OCI-LY3 (cell line): Measurements from ENCODE around the gene ATG10.

Source experiments
- H2AFZ ChIP-seq: fragments of 200-600, 300-600 bp; shearing (Covaris generic); 2 replicates; pipeline ENCODE4 v1.6.0; 2014; ENCODE audit warnings: antibody characterized with exemption, low read depth, low read length
- H3K27ac ChIP-seq: fragments of 200-600, 300-600 bp; sonication (generic); 2 replicates; pipeline ENCODE4 v1.5.1; 2014; ENCODE audit warnings: mild to moderate bottlenecking, low read length, moderate library complexity, mixed read lengths
- H3K27me3 ChIP-seq: fragments of 200-600, 300-600 bp; sonication (generic); 2 replicates; pipeline ENCODE4 v1.6.1; 2014; ENCODE audit warnings: low read depth, low read length, mixed read lengths
- H3K36me3 ChIP-seq: fragments of 200-600, 300-600 bp; sonication (generic); replicated peaks from 2 replicates; pipeline ENCODE3; 2014; ENCODE audit warnings: low read depth, low read length, mixed read lengths
- H3K4me1 ChIP-seq: fragments of 300-600, 200-600 bp; sonication (generic); 2 replicates; pipeline ENCODE4 v1.6.1; 2014; ENCODE audit warnings: low read length, mixed read lengths
- H3K4me2 ChIP-seq: fragments of 200-600, 300-600 bp; sonication (generic); 2 replicates; pipeline ENCODE4 v1.6.1; 2014; ENCODE audit warnings: low read length, mixed read lengths
- H3K4me3 ChIP-seq: fragments of 300-600, 200-600 bp; sonication (generic); 2 replicates; pipeline ENCODE4 v1.5.1; 2014; ENCODE audit warnings: antibody characterized with exemption, mild to moderate bottlenecking, low read length, moderate library complexity
- H3K79me2 ChIP-seq: fragments of 300-600, 200-600 bp; shearing (Covaris generic); 2 replicates; pipeline ENCODE4 v1.6.1; 2014; ENCODE audit warnings: mild to moderate bottlenecking, low read length, mixed read lengths
- H3K9ac ChIP-seq: fragments of 300-600, 200-600 bp; shearing (Covaris generic); 2 replicates; pipeline ENCODE4 v1.6.0; 2014; ENCODE audit warnings: mild to moderate bottlenecking, low read length, moderate library complexity
- H3K9me3 ChIP-seq: fragments of 200-600, 300-600 bp; shearing (Covaris generic); 2 replicates; pipeline ENCODE4 v1.6.1; 2014; ENCODE audit warnings: low read length, mixed read lengths; ENCODE audit not compliant: insufficient read depth
- H4K20me1 ChIP-seq: fragments of 200-600, 300-600 bp; sonication (generic); 2 replicates; pipeline ENCODE4 v1.6.1; 2016; ENCODE audit warnings: low read length, mixed read lengths; ENCODE audit not compliant: insufficient read depth
- CTCF ChIP-seq: fragments of 200-600, 300-600 bp; sonication (generic); IDR thresholded peaks from 2 replicates; pipeline ENCODE4 v1.5.1; 2014; ENCODE audit warnings: antibody characterized with exemption, low read length, low read depth
- EZH2phosphoT487 ChIP-seq: fragments of 200-600 bp; shearing (Covaris generic); IDR thresholded peaks from 2 replicates; pipeline ENCODE4 v1.6.1; 2018; ENCODE audit warnings: antibody characterized with exemption, mixed run types, low read depth

The ATG10 gene

GRCh38 chr5:81971712-81972491 lies at the start of gene ATG10:
TSS of gene ATG10 (plus strand) at chr5:81972023. CDS start at chr5:81987571, 15,548 bp downstream.
- H4K20me1 ChIP-seq: no peaks in the 10 kb centered on the region
- TF ChIP-seq EZH2phosphoT487 (no peak), CTCF (no peak)
- H3K4me2 ChIP-seq: peak within 1 kb of the TSS; percentile 69
- peaks cover 6% of the 10 kb centered on the region; the same call in 1 of the 2 replicates for H3K4me1 ChIP-seq
- H3K4me3 ChIP-seq: peak within 1 kb of the TSS; percentile 91
- H2AFZ ChIP-seq: peak within 1 kb of the TSS; percentile 99
- no peaks in the 10 kb centered on the region for H3K36me3 ChIP-seq
- H3K27ac ChIP-seq: peak within 1 kb of the TSS; percentile 58
- H3K79me2 ChIP-seq: peaks cover 14% of the 10 kb centered on the region
- peak within 1 kb of the TSS; percentile 92 for H3K9ac ChIP-seq
- no peaks in the 10 kb centered on the region for H3K27me3 ChIP-seq
- H3K9me3 ChIP-seq: no peaks in the 10 kb centered on the region

GRCh38 chr5:81922854-81923279 lies 49.0 kb upstream of the ATG10 start:
- no peaks in the 10 kb centered on the region for H3K36me3 ChIP-seq
- no peaks in the 10 kb centered on the region for H3K79me2 ChIP-seq
- no peaks in the 10 kb centered on the region for H3K27me3 ChIP-seq
- H3K9me3 ChIP-seq: no peaks in the 10 kb centered on the region
- H3K27ac ChIP-seq: no peak overlapping the region
- no peaks in the 10 kb centered on the region for H3K4me1 ChIP-seq
- no peaks in the 10 kb centered on the region for H4K20me1 ChIP-seq
- no peak overlapping the region for H2AFZ ChIP-seq
- no peak overlapping the region for H3K4me2 ChIP-seq
- no peak overlapping the region for H3K9ac ChIP-seq
- TF ChIP-seq CTCF (no peak), EZH2phosphoT487 (no peak)
- H3K4me3 ChIP-seq: no peak overlapping the region

GRCh38 chr5:81924442-81924841 lies 47.4 kb upstream of the ATG10 start:
- H3K27me3 ChIP-seq: no peaks in the 10 kb centered on the region
- no peak overlapping the region for H3K9ac ChIP-seq
- no peaks in the 10 kb centered on the region for H3K36me3 ChIP-seq
- no peak overlapping the region for H2AFZ ChIP-seq
- no peaks in the 10 kb centered on the region for H4K20me1 ChIP-seq
- no peak overlapping the region for H3K27ac ChIP-seq
- no peak for TF ChIP-seq EZH2phosphoT487
- no peak for TF ChIP-seq CTCF
- H3K79me2 ChIP-seq: no peaks in the 10 kb centered on the region
- H3K4me2 ChIP-seq: no peak overlapping the region
- H3K4me3 ChIP-seq: no peak overlapping the region
- H3K4me1 ChIP-seq: no peaks in the 10 kb centered on the region
- H3K9me3 ChIP-seq: no peaks in the 10 kb centered on the region

GRCh38 chr5:81925009-81925408 lies 46.8 kb upstream of the ATG10 start:
- no peak overlapping the region for H2AFZ ChIP-seq
- H3K4me1 ChIP-seq: no peaks in the 10 kb centered on the region
- no peak for TF ChIP-seq EZH2phosphoT487
- TF ChIP-seq CTCF: no peak

More at GRCh38 chr5:81925009-81925408, 46.8 kb upstream of the ATG10 start:
- no peaks in the 10 kb centered on the region for H4K20me1 ChIP-seq
- H3K36me3 ChIP-seq: no peaks in the 10 kb centered on the region
- H3K4me3 ChIP-seq: no peak overlapping the region
- H3K27me3 ChIP-seq: no peaks in the 10 kb centered on the region
- no peak overlapping the region for H3K4me2 ChIP-seq
- H3K79me2 ChIP-seq: no peaks in the 10 kb centered on the region
- no peaks in the 10 kb centered on the region for H3K9me3 ChIP-seq
- H3K9ac ChIP-seq: no peak overlapping the region
- no peak overlapping the region for H3K27ac ChIP-seq
